SHP77 treated with DMSO at 0.1 percent for 48 hours (cell line): ENCODE data around the gene ZNF629.

Experiments
- DNase-seq: peaks from one replicate; lab custom pipeline; 2025; lab: John Stamatoyannopoulos, UW

Gene ZNF629

GRCh38 chr16:30767767-30768465, 19.1 kb downstream of the ZNF629 start:
- DNase-seq, result no peak

- no peak for DNase-seq
Measured at GRCh38 chr16:30766933-30767284, 20.1 kb downstream of the ZNF629 start.

GRCh38 chr16:30766206-30766932, 20.6 kb downstream of the ZNF629 start:
- no peak for DNase-seq

GRCh38 chr16:30764816-30765465, 22.1 kb downstream of the ZNF629 start:
- no peak for DNase-seq

- DNase-seq, result no peak
Measured at GRCh38 chr16:30764086-30764485, 22.9 kb downstream of the ZNF629 start.

GRCh38 chr16:30762991-30763725, 23.8 kb downstream of the ZNF629 start:
- no peak for DNase-seq

- DNase-seq, result peak; percentile 98
Measured at GRCh38 chr16:30761928-30762902, 24.8 kb downstream of the ZNF629 start, which contains the start of the genes CFAP119 and RNF40. CFAP119 (minus strand) TSS chr16:30762062; CDS start chr16:30761748, 314 bp downstream. RNF40 (plus strand) TSS chr16:30762322; CDS start chr16:30762546, 224 bp downstream.

GRCh38 chr16:30761427-30761927, 25.5 kb downstream of the ZNF629 start:
- peak; percentile 34 for DNase-seq

- no peak for DNase-seq
Measured at GRCh38 chr16:30760577-30761426, 26.2 kb downstream of the ZNF629 start.

- DNase-seq, result no peak
Measured at GRCh38 chr16:30760001-30760559, 26.9 kb downstream of the ZNF629 start.

- DNase-seq, result no peak
Measured at GRCh38 chr16:30758988-30759491, 28.0 kb downstream of the ZNF629 start.

- no peak for DNase-seq
Measured at GRCh38 chr16:30757316-30757715, 29.7 kb downstream of the ZNF629 start.

- DNase-seq, result no peak
Measured at GRCh38 chr16:30756781-30757100, 30.3 kb downstream of the ZNF629 start.

- no peak for DNase-seq
Measured at GRCh38 chr16:30755955-30756780, 30.8 kb downstream of the ZNF629 start.

- DNase-seq, result no peak
Measured at GRCh38 chr16:30753596-30753995, 33.4 kb downstream of the ZNF629 start.

GRCh38 chr16:30750876-30751465, 36.0 kb downstream of the ZNF629 start:
- no peak for DNase-seq

GRCh38 chr16:30750201-30750600, 36.8 kb downstream of the ZNF629 start:
- no peak for DNase-seq
